Measurements from ENCODE around the gene LRRC37A2. TPM values are rescaled to one million over a fixed set of nuclear protein-coding genes. Genes with fewer than 3 reads are reported as not detected.
"Not testable (repeated sequence)": the region's sequence is repeated elsewhere in the genome, so short reads cannot be mapped to it uniquely, and the experiment has no call there.

LRRC37A2 gene
- total RNA-seq, 1 experiment from 2014 or later = 9.3 TPM

GRCh38 chr17:46548607-46549006 is 36.3 kb downstream of the LRRC37A2 start:
- not testable (repeated sequence) for H2BK20ac ChIP-seq (ENCODE audit: low read depth, low read length, poor library complexity, severe bottlenecking); H4K8ac ChIP-seq (replicated peaks; ENCODE audit: insufficient read length, low read depth, low read length); H3K9me3 Mint-ChIP-seq; H3K4me3 Mint-ChIP-seq; H4K20me1 ChIP-seq (ENCODE audit: control insufficient read depth, insufficient read depth, insufficient read length); H2BK12ac ChIP-seq (ENCODE audit: insufficient read length, low read depth, low read length); H4K91ac ChIP-seq (ENCODE audit: insufficient read length, low read depth, low read length); H3K56ac ChIP-seq (ENCODE audit: insufficient read length, low read depth, low read length); H4K5ac ChIP-seq (ENCODE audit: insufficient read length, low read depth, low read length); H3K4me1 ChIP-seq (ENCODE audit: insufficient read depth, low read length); H3K27ac ChIP-seq (ENCODE audit: insufficient read length, low read depth, low read length); H3K9ac ChIP-seq (ENCODE audit: extremely low read depth, insufficient read length, low read length); H3K27ac Mint-ChIP-seq; H3K79me1 ChIP-seq (ENCODE audit: insufficient read depth, low read depth, low read length, poor library complexity, severe bottlenecking); H2AK5ac ChIP-seq (ENCODE audit: insufficient read length, low read length); H3K27me3 Mint-ChIP-seq (ENCODE audit: low read depth); H3K14ac ChIP-seq (ENCODE audit: insufficient read depth, low read length); H3K18ac ChIP-seq (ENCODE audit: insufficient read length, low read depth, low read length); H3K4me2 ChIP-seq (ENCODE audit: insufficient read depth, insufficient read length, low read length); H3K4ac ChIP-seq (ENCODE audit: low read depth, low read length); H3K4me1 Mint-ChIP-seq; H2BK120ac ChIP-seq (ENCODE audit: low read depth, low read length, poor library complexity, severe bottlenecking); H3K36me3 Mint-ChIP-seq (ENCODE audit: insufficient read depth in 1 of 3, low read depth in 3 of 3); H3K9me3 ChIP-seq (ENCODE audit: control insufficient read depth, low read depth, low read length); H3K79me2 ChIP-seq (ENCODE audit: insufficient read depth, low read length); H2AFZ ChIP-seq (ENCODE audit: low read length); H3T11ph ChIP-seq (ENCODE audit: low read length); H2BK5ac ChIP-seq (ENCODE audit: insufficient read length, low read length); H3K23me2 ChIP-seq (ENCODE audit: insufficient read length, low read depth, low read length, poor library complexity, severe bottlenecking); H2BK15ac ChIP-seq (ENCODE audit: low read depth, low read length); H3K23ac ChIP-seq (ENCODE audit: insufficient read length, low read depth, low read length); H3K27me3 ChIP-seq (ENCODE audit: insufficient read depth, low read length)
- WGBS (ENCODE audit: extremely low coverage, insufficient read length, low lambda C conversion rate) = no CpG with 5 or more reads among the region's 10 CpGs
- peak; percentile 19 for DNase-seq

GRCh38 chr17:46559155-46559554 is 46.9 kb downstream of the LRRC37A2 start:
- not testable (repeated sequence) for H3K9me3 ChIP-seq (ENCODE audit: control insufficient read depth, low read depth, low read length); H3T11ph ChIP-seq (ENCODE audit: low read length); H2BK5ac ChIP-seq (ENCODE audit: insufficient read length, low read length); H3K18ac ChIP-seq (ENCODE audit: insufficient read length, low read depth, low read length); H3K23me2 ChIP-seq (ENCODE audit: insufficient read length, low read depth, low read length, poor library complexity, severe bottlenecking); H3K36me3 Mint-ChIP-seq (ENCODE audit: insufficient read depth in 1 of 3, low read depth in 3 of 3); H2BK15ac ChIP-seq (ENCODE audit: low read depth, low read length); DNase-seq; H3K27ac Mint-ChIP-seq; H3K27me3 Mint-ChIP-seq (ENCODE audit: low read depth); H3K4me1 ChIP-seq (ENCODE audit: insufficient read depth, low read length); H4K8ac ChIP-seq (replicated peaks; ENCODE audit: insufficient read length, low read depth, low read length); H3K4me1 Mint-ChIP-seq; H4K20me1 ChIP-seq (ENCODE audit: control insufficient read depth, insufficient read depth, insufficient read length); H2BK12ac ChIP-seq (ENCODE audit: insufficient read length, low read depth, low read length); H3K4me2 ChIP-seq (ENCODE audit: insufficient read depth, insufficient read length, low read length); H3K4me3 Mint-ChIP-seq; H3K9me3 Mint-ChIP-seq; H3K14ac ChIP-seq (ENCODE audit: insufficient read depth, low read length); H3K56ac ChIP-seq (ENCODE audit: insufficient read length, low read depth, low read length); H2AK5ac ChIP-seq (ENCODE audit: insufficient read length, low read length); H3K79me1 ChIP-seq (ENCODE audit: insufficient read depth, low read depth, low read length, poor library complexity, severe bottlenecking); H3K4ac ChIP-seq (ENCODE audit: low read depth, low read length); H2BK120ac ChIP-seq (ENCODE audit: low read depth, low read length, poor library complexity, severe bottlenecking); H3K79me2 ChIP-seq (ENCODE audit: insufficient read depth, low read length); H3K23ac ChIP-seq (ENCODE audit: insufficient read length, low read depth, low read length); H3K9ac ChIP-seq (ENCODE audit: extremely low read depth, insufficient read length, low read length); H2BK20ac ChIP-seq (ENCODE audit: low read depth, low read length, poor library complexity, severe bottlenecking); H3K27me3 ChIP-seq (ENCODE audit: insufficient read depth, low read length); H2AFZ ChIP-seq (ENCODE audit: low read length); H4K5ac ChIP-seq (ENCODE audit: insufficient read length, low read depth, low read length); H4K91ac ChIP-seq (ENCODE audit: insufficient read length, low read depth, low read length); H3K27ac ChIP-seq (ENCODE audit: insufficient read length, low read depth, low read length)
- WGBS (ENCODE audit: extremely low coverage, insufficient read length, low lambda C conversion rate) = no CpG with 5 or more reads among the region's 20 CpGs
